ENCODE results near the gene DDIT4.

Gene DDIT4

GRCh38 chr10:72316748-72317435 lies 43.2 kb downstream of the DDIT4 start:
- no peak for DNase-seq (ENCODE audit: low read depth, low spot score)

DNA sequence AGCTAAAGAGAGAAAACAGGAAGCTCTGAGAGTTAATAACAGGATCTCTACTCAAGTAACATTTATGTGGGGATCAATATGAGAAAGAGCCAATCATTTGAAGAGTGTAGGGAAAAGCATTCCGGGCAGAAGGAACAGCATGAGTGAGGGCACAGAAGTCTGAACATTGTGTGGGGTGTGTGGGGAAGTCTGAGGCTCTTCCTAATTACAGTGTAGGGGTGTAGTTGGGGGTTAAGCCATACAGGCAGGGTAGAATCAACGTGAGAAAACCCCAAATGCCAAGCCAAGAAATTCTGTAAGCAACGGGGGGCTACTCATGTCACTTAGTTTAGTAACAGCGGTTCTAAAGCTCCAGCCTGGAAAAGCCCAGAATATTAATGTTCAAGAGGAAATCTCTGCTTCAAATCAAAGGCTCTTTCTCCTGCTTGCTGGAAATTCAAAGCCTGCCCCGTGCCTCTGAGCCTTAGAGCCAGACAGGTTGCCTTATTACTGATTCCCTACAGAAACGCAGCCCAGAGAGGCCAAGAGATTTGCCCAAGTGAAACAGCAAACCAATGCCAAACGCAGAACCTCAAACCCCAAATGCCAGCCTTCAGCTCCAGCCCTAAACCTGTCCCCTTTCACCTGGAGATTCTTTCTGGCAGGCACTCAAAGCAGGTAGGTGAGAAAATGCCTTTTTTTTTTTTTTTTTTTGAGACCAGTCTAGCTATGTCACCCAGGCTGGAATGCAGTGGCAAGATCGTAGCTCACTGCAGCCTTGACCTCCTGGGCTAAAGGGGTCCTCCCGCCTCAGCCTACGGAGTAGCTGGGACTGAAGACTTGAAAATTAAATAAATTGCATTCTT lies 44.9 kb downstream of the DDIT4 start:
- no peak for DNase-seq (ENCODE audit: low read depth, low spot score)

DNA sequence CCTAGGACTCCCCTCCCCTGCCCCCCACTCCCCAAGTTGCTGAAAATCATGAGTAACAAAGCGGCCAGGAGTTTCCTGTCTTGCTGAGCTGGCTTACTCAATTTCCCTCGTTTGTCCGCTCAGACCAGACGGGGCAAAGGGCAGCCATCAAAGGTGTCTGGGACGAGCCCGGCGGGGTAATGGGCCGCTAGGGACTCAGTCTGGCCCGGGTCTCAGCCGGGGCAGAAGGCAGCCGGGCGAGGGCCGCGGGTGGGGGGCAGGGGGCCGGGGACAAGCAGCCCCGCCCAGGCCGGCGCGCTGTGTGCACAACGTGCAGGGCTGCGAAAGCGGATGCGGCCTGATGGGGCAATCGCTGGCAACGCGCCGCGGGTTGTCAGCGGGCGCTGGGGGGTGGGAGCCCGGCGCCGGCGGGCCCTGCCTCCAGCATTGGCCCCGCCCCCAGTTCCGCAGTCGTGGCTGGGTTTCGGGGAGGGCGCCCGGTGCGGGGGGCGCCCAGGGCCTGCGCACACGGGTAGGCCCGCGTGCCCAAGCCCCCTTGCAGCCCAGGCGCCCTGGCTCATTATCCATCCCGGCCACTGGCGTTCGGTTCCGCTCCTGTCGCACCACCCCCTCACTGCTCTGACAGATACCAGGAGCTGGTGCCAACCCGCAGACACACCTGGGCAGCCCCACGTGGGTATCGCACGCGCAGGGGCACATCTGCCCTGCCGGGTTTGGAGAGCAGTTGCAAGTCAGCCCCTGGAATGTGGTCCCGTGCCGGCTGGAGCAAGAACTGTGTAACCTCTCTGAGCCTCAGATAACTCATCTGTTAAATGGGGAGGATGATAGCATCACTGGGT lies 45.9 kb downstream of the DDIT4 start:
- peak; percentile 75 for DNase-seq (ENCODE audit: low read depth, low spot score)

GRCh38 chr10:72320676-72321247 lies 47.0 kb downstream of the DDIT4 start:
- DNase-seq (ENCODE audit: low read depth, low spot score): peak; percentile 90

- no peak for DNase-seq (ENCODE audit: low read depth, low spot score)
Observed at GRCh38 chr10:72321248-72322029, 47.7 kb downstream of the DDIT4 start.

GRCh38 chr10:72322030-72322279 lies 48.2 kb downstream of the DDIT4 start:
- DNase-seq (ENCODE audit: low read depth, low spot score): no peak

DNA sequence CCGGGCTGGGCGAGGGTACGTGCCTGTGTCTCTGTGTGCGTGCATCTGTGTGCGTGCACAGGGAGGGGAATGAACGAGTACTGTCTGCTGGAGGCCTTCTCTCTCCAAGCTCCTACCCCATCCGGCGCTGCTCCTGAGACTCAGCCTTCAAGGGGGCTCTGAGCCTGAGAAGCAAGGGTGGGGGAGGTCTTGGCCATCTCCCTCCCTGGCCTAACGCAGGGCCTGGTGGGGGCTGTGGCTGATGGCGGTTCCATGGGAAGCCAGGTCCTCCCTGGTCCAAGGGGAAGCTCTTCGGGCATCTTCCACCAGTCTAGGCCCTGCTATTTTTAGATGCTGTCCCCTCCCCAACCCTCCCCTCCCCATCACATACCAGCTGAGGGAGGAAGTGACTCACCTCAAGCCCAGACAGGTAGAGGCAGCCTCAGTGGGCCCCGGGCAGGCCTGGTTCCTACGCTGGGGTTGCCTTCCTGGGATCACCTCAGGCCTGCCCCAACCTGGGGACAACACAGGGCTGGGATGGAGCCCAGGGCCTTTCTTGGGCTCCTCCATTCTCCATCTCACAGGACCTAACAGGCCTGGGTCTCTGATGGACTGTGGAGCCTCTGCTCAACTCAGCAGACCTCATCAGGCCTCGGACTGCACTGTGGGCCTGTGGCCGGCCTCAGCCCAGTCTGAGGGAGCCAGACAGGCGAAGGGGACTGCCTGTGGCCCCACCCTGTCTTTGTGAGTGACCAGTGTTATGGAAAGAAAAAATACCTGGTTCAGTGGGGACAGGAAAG lies 48.7 kb downstream of the DDIT4 start:
- no peak for DNase-seq (ENCODE audit: low read depth, low spot score)

DNA sequence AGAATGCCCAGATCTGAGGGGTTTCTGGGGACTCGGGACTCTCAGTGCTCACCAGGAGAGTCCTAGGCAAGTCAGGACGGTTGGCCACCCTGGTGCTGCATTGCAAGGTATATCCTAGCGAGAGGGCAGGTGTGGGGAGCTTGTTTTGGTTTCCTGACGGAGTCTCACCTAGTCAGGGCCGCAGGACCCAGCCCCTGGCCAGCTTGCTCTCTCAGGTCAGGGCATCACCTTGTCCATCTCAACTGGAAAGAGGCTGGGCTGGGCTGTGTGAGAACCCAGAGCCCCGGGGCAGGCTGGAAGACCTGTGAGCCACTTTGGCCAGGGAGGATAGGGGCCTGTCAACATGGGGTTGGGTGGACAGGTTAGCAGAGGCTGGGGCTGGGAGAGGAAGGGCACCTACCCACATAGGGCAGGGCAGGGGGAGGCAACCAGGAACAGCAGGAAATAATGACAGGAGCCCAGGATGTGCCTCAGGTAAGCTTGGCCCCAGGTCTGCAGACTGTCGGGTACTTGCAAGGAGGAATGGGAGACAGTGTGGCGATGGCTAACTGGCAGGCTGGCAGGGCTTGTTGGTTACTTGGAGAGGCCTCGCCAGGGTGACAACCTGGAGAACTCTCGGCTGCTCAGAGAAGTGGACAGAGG lies 49.5 kb downstream of the DDIT4 start:
- no peak for DNase-seq (ENCODE audit: low read depth, low spot score)

DNA sequence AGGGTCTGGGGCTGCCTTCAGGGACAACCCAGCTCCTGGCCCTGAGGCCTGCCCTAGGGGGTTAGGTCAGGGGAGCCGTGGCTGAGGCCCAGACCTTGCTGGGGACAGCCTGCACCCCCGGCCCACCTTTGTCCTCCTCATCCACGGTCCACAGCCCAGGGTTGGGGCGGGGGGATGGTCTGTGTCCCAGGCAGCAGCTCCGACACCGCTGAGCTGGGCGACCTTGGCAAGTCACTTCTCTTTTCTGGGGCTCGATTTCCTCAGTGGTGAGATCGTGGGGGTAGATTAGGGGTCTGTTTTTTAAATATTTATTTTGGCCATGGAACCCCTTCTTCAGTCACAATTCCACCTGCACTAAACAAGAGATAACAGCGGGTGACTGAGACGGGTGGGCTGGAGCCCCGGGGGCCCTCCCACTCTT lies 50.1 kb downstream of the DDIT4 start:
- no peak for DNase-seq (ENCODE audit: low read depth, low spot score)

Measured in ELF-1 (cell line).